ENCODE measurements around the gene SMIM21. TPM values are rescaled to one million over a fixed set of nuclear protein-coding genes. Genes with fewer than 3 reads are reported as not detected.

The SMIM21 gene
- total RNA-seq: not detected

GRCh38 chr18:75427603-75428002, at the start of gene SMIM21:
TSS of gene SMIM21 (minus strand) at chr18:75427703. CDS start at chr18:75427563, 140 bp downstream.
- DNase-seq (ENCODE audit: low spot score in 2 of 2): no peak
- Mint-ChIP-seq H3K36me3 (no peaks in the 10 kb centered on the region), H3K9me3 (no peaks in the 10 kb centered on the region), H3K27ac (peak within 1 kb of the TSS in 1 of 2 donors; percentile 7)
- no peak for ATAC-seq

GRCh38 chr18:75475228-75475627, 47.7 kb upstream of the SMIM21 start:
- ATAC-seq (no peak), DNase-seq (ENCODE audit: low spot score in 2 of 2) (no peak)
- no peak overlapping the region for H3K27ac Mint-ChIP-seq
- no peaks in the 10 kb centered on the region for H3K9me3 Mint-ChIP-seq
- no peaks in the 10 kb centered on the region for H3K36me3 Mint-ChIP-seq

GRCh38 chr18:75474332-75474731, 46.8 kb upstream of the SMIM21 start:
- H3K9me3 Mint-ChIP-seq: no peaks in the 10 kb centered on the region
- no peaks in the 10 kb centered on the region for H3K36me3 Mint-ChIP-seq
- no peak for DNase-seq (ENCODE audit: low spot score in 2 of 2)
- H3K27ac Mint-ChIP-seq: no peak overlapping the region
- ATAC-seq: no peak

GRCh38 chr18:75473316-75473715, 45.8 kb upstream of the SMIM21 start:
- no peak for DNase-seq (ENCODE audit: low spot score in 2 of 2)
- no peaks in the 10 kb centered on the region for H3K9me3 Mint-ChIP-seq
- H3K27ac Mint-ChIP-seq: no peak overlapping the region
- no peak for ATAC-seq
- H3K36me3 Mint-ChIP-seq: no peaks in the 10 kb centered on the region

GRCh38 chr18:75472906-75473305, 45.4 kb upstream of the SMIM21 start:
- DNase-seq (ENCODE audit: low spot score in 2 of 2) (no peak), ATAC-seq (no peak)
- no peak overlapping the region for H3K27ac Mint-ChIP-seq
- H3K9me3 Mint-ChIP-seq: no peaks in the 10 kb centered on the region
- no peaks in the 10 kb centered on the region for H3K36me3 Mint-ChIP-seq

- no peaks in the 10 kb centered on the region for H3K9me3 Mint-ChIP-seq
- H3K27ac Mint-ChIP-seq: no peak overlapping the region
- H3K36me3 Mint-ChIP-seq: no peaks in the 10 kb centered on the region
- DNase-seq (ENCODE audit: low spot score in 2 of 2) (no peak), ATAC-seq (no peak)
These were observed 44.9 kb upstream of the SMIM21 start for GRCh38 chr18:75472396-75472795.

- Mint-ChIP-seq H3K36me3 (no peaks in the 10 kb centered on the region), H3K27ac (no peak overlapping the region), H3K9me3 (no peaks in the 10 kb centered on the region)
- DNase-seq (ENCODE audit: low spot score in 2 of 2) (no peak), ATAC-seq (no peak)
These were observed 44.3 kb upstream of the SMIM21 start for GRCh38 chr18:75471850-75472249.

- Mint-ChIP-seq H3K27ac (no peak overlapping the region), H3K9me3 (no peaks in the 10 kb centered on the region), H3K36me3 (no peaks in the 10 kb centered on the region)
- no peak for ATAC-seq
- no peak for DNase-seq (ENCODE audit: low spot score in 2 of 2)
These were observed 40.3 kb upstream of the SMIM21 start for GRCh38 chr18:75467851-75468250.

- ATAC-seq (no peak), DNase-seq (ENCODE audit: low spot score in 2 of 2) (no peak)
- no peaks in the 10 kb centered on the region for H3K36me3 Mint-ChIP-seq
- H3K9me3 Mint-ChIP-seq: no peaks in the 10 kb centered on the region
- H3K27ac Mint-ChIP-seq: no peak overlapping the region
These were observed 39.8 kb upstream of the SMIM21 start for GRCh38 chr18:75467281-75467795.

- DNase-seq (ENCODE audit: low spot score in 2 of 2) (no peak), ATAC-seq (no peak)
- Mint-ChIP-seq H3K36me3 (no peaks in the 10 kb centered on the region), H3K27ac (no peak overlapping the region), H3K9me3 (peaks cover 0 to 5% of the 10 kb centered on the region in 2 donors)
These were observed 36.9 kb upstream of the SMIM21 start for GRCh38 chr18:75464356-75464755.

GRCh38 chr18:75462178-75462832, 34.8 kb upstream of the SMIM21 start:
- Mint-ChIP-seq H3K27ac (no peak overlapping the region), H3K9me3 (peaks cover 0 to 19% of the 10 kb centered on the region in 2 donors), H3K36me3 (peaks cover 6 to 18% of the 10 kb centered on the region in 2 donors)
- no peak for DNase-seq (ENCODE audit: low spot score in 2 of 2)
- no peak for ATAC-seq

GRCh38 chr18:75456199-75456631, 28.7 kb upstream of the SMIM21 start:
- ATAC-seq (no peak), DNase-seq (ENCODE audit: low spot score in 2 of 2) (no peak)
- Mint-ChIP-seq H3K27ac (no peak overlapping the region), H3K36me3 (peaks cover 12 to 30% of the 10 kb centered on the region in 2 donors), H3K9me3 (peaks cover 0 to 19% of the 10 kb centered on the region in 2 donors)

GRCh38 chr18:75455249-75456198, 28.0 kb upstream of the SMIM21 start:
- DNase-seq (ENCODE audit: low spot score in 2 of 2) (no peak), ATAC-seq (peak; percentile 30 to 41)
- H3K9me3 Mint-ChIP-seq: peaks cover 0 to 19% of the 10 kb centered on the region in 2 donors
- no peak overlapping the region for H3K27ac Mint-ChIP-seq
- H3K36me3 Mint-ChIP-seq: peaks cover 12 to 30% of the 10 kb centered on the region in 2 donors

GRCh38 chr18:75454022-75454795, 26.7 kb upstream of the SMIM21 start:
- peaks cover 12 to 28% of the 10 kb centered on the region in 2 donors for H3K36me3 Mint-ChIP-seq
- no peak overlapping the region for H3K27ac Mint-ChIP-seq
- DNase-seq (ENCODE audit: low spot score in 2 of 2): no peak
- H3K9me3 Mint-ChIP-seq: peaks cover 0 to 14% of the 10 kb centered on the region in 2 donors
- no peak for ATAC-seq

- H3K9me3 Mint-ChIP-seq: peaks cover 0 to 11% of the 10 kb centered on the region in 2 donors
These were observed 23.4 kb upstream of the SMIM21 start for GRCh38 chr18:75450906-75451305.

GRCh38 chr18:75441896-75442295, 14.4 kb upstream of the SMIM21 start:
- ATAC-seq (no peak), DNase-seq (ENCODE audit: low spot score in 2 of 2) (no peak)
- Mint-ChIP-seq H3K9me3 (no peaks in the 10 kb centered on the region), H3K27ac (no peak overlapping the region), H3K36me3 (no peaks in the 10 kb centered on the region)

More at GRCh38 chr18:75450906-75451305, 23.4 kb upstream of the SMIM21 start:
- ATAC-seq: no peak
- no peak overlapping the region for H3K27ac Mint-ChIP-seq
- H3K36me3 Mint-ChIP-seq: peaks cover 6 to 14% of the 10 kb centered on the region in 2 donors
- no peak for DNase-seq (ENCODE audit: low spot score in 2 of 2)
